H1 (cell line): Measurements from ENCODE around the gene PPP1R3E. TPM values are rescaled to one million over a fixed set of nuclear protein-coding genes. Genes with fewer than 3 reads are reported as not detected.

Experiments
- CTCF ChIA-PET: fragments of 300-600 bp; sonication (Branson Sonifier 250); formaldehyde crosslinking; loops from one replicate; lab custom pipeline; 2021; ENCODE audit not compliant: partially characterized antibody; lab: Charles Lee
- POLR2A ChIA-PET: fragments of 300-600 bp; sonication (Branson Sonifier 250); formaldehyde crosslinking; loops from one replicate; lab custom pipeline; 2021; ENCODE audit warnings: inconsistent platforms; ENCODE audit not compliant: partially characterized antibody; lab: Charles Lee
- DNase-seq, 2 experiments: peaks; one replicate each; pipeline versions ENCODE4 v3.0.0 to v3.0.0-alpha.2; 2010 to 2022; ENCODE audit warnings: low spot score in 2 of 2, low read depth in 1 of 2, mixed read lengths in 1 of 2
- FAIRE-seq: peaks from 2 replicates; lab custom pipeline; 2011; peaks lifted over from hg19 to GRCh38; lab: Jason Lieb, UNC
- H2AFZ ChIP-seq: 2 replicates; pipeline ENCODE4 v1.8.1; 2012; ENCODE audit warnings: low read length, inconsistent platforms
- H2AK5ac ChIP-seq: 2 replicates; pipeline ENCODE4 v1.6.1; 2013; ENCODE audit warnings: low read depth, low read length
- H2BK120ac ChIP-seq: replicated peaks from 2 replicates; pipeline ENCODE3; 2013; ENCODE audit warnings: low read depth, low read length, inconsistent platforms
- H2BK12ac ChIP-seq: 2 replicates; pipeline ENCODE4 v1.6.1; 2013; ENCODE audit warnings: low read depth, low read length
- H2BK15ac ChIP-seq: 2 replicates; pipeline ENCODE4 v1.6.1; 2013; ENCODE audit warnings: low read length
- H2BK20ac ChIP-seq: 2 replicates; pipeline ENCODE4 v1.6.1; 2013; ENCODE audit warnings: low read length
- H2BK5ac ChIP-seq: 2 replicates; pipeline ENCODE4 v1.6.1; 2013; ENCODE audit warnings: low read depth, low read length
- H3K14ac ChIP-seq: 2 replicates; pipeline ENCODE4 v1.6.1; 2013; ENCODE audit warnings: inconsistent platforms; ENCODE audit not compliant: insufficient read length
- H3K18ac ChIP-seq: 2 replicates; pipeline ENCODE4 v1.6.1; 2013; ENCODE audit warnings: low read length; ENCODE audit errors: extremely low read depth
- H3K23ac ChIP-seq: 2 replicates; pipeline ENCODE4 v1.6.1; 2013; ENCODE audit warnings: inconsistent platforms; ENCODE audit not compliant: insufficient read length
- H3K23me2 ChIP-seq: 2 replicates; pipeline ENCODE4 v1.6.1; 2013; ENCODE audit warnings: low read depth, low read length
- H3K27ac ChIP-seq: 2 replicates; pipeline ENCODE4 v1.6.1; 2011; ENCODE audit warnings: low read depth, low read length, inconsistent platforms
- H3K27me3 ChIP-seq, 4 experiments: replicated peaks in 1 of 4; 1 replicate in 1 of 4; 2 replicates in 3 of 4; pipeline versions ENCODE4 v1.6.1 to v1.8.1; 2011 to 2013; ENCODE audit warnings: low read length in 3 of 4, mild to moderate bottlenecking in 3 of 4, inconsistent platforms in 2 of 4, mixed read lengths in 2 of 4, moderate library complexity in 1 of 4; ENCODE audit not compliant: control insufficient read depth in 3 of 4, insufficient read depth in 3 of 4; ENCODE audit errors: extremely low read depth in 1 of 4
- H3K36me3 ChIP-seq, 4 experiments: 2 replicates each; pipeline versions ENCODE4 v1.6.1 to v1.8.1; 2011 to 2013; ENCODE audit warnings: mild to moderate bottlenecking in 4 of 4, low read length in 3 of 4, moderate library complexity in 2 of 4, control low read depth in 1 of 4, inconsistent platforms in 1 of 4; ENCODE audit not compliant: insufficient read depth in 4 of 4, control insufficient read depth in 2 of 4
- H3K4ac ChIP-seq: replicated peaks from 2 replicates; pipeline ENCODE3; 2013; ENCODE audit warnings: low read length, low read depth, mixed read lengths, inconsistent platforms; ENCODE audit not compliant: insufficient read length
- H3K4me1 ChIP-seq, 4 experiments: replicated peaks in 1 of 4; 1 replicate in 1 of 4; 2 replicates in 3 of 4; pipeline versions ENCODE4 v1.6.1 to v1.8.1; 2011 to 2013; ENCODE audit warnings: low read length in 3 of 4, inconsistent platforms in 2 of 4, mixed read lengths in 1 of 4; ENCODE audit not compliant: insufficient read depth in 4 of 4, control insufficient read depth in 3 of 4
- H3K4me2 ChIP-seq, 2 experiments: 2 replicates each; pipeline versions ENCODE4 v1.6.1 to v1.8.1; 2011 to 2013; ENCODE audit warnings: low read depth in 2 of 2, low read length in 2 of 2, control low read depth in 1 of 2, inconsistent platforms in 1 of 2, mild to moderate bottlenecking in 1 of 2; ENCODE audit not compliant: insufficient read depth in 1 of 2
- H3K4me3 ChIP-seq, 4 experiments: fragments of 200-600, 300-600 bp in 1 of 4; sonication (generic), shearing (Covaris generic), sonication (Bioruptor Twin) in 1 of 4; 2 replicates each; pipeline versions ENCODE4 v1.5.1 to v1.8.1; 2011 to 2016; ENCODE audit warnings: low read length in 4 of 4, low read depth in 3 of 4, control low read depth in 2 of 4, inconsistent platforms in 2 of 4, mild to moderate bottlenecking in 2 of 4, mixed read lengths in 1 of 4, moderate library complexity in 1 of 4; ENCODE audit not compliant: insufficient read depth in 2 of 4; ENCODE audit errors: extremely low read depth in 1 of 4
- H3K56ac ChIP-seq: replicated peaks from 2 replicates; pipeline ENCODE3; 2013; ENCODE audit warnings: low read depth, mild to moderate bottlenecking, mixed read lengths, low read length, inconsistent platforms; ENCODE audit not compliant: insufficient read length
- H3K79me1 ChIP-seq: 2 replicates; pipeline ENCODE4 v1.6.1; 2013; ENCODE audit warnings: low read depth, low read length, control low read depth
- H3K79me2 ChIP-seq, 2 experiments: 2 replicates each; pipeline versions ENCODE4 v1.6.1 to v1.8.1; 2012 to 2013; ENCODE audit warnings: low read length in 2 of 2, mild to moderate bottlenecking in 2 of 2, inconsistent platforms in 1 of 2; ENCODE audit not compliant: insufficient read depth in 2 of 2, control insufficient read depth in 1 of 2
- H3K9ac ChIP-seq, 4 experiments: replicated peaks in 1 of 4; 1 replicate in 1 of 4; 2 replicates in 3 of 4; pipeline versions ENCODE4 v1.6.1 to v1.8.1; 2011 to 2013; ENCODE audit warnings: low read depth in 3 of 4, low read length in 3 of 4, control low read depth in 2 of 4, mild to moderate bottlenecking in 2 of 4, moderate library complexity in 2 of 4, inconsistent platforms in 1 of 4; ENCODE audit errors: extremely low read depth in 1 of 4
- H3K9me3 ChIP-seq, 2 experiments: 2 replicates each; pipeline versions ENCODE4 v1.6.1 to v1.8.1; 2012 to 2013; ENCODE audit warnings: mild to moderate bottlenecking in 2 of 2, moderate library complexity in 2 of 2, control low read depth in 1 of 2, inconsistent platforms in 1 of 2, low read depth in 1 of 2, low read length in 1 of 2, mixed read lengths in 1 of 2; ENCODE audit not compliant: insufficient read depth in 2 of 2
- H4K20me1 ChIP-seq, 2 experiments: replicated peaks in 1 of 2; 2 replicates each; pipeline versions ENCODE3 to v1.8.1; 2011 to 2013; ENCODE audit warnings: inconsistent platforms in 2 of 2, low read length in 2 of 2, mild to moderate bottlenecking in 1 of 2; ENCODE audit not compliant: insufficient read depth in 2 of 2, control insufficient read depth in 1 of 2
- H4K5ac ChIP-seq: 2 replicates; pipeline ENCODE4 v1.6.1; 2013; ENCODE audit warnings: low read length, low read depth, mixed read lengths, inconsistent platforms; ENCODE audit not compliant: insufficient read length
- H4K8ac ChIP-seq: 2 replicates; pipeline ENCODE4 v1.8.0; 2013; ENCODE audit warnings: mild to moderate bottlenecking, moderate library complexity, low read length, inconsistent platforms; ENCODE audit not compliant: insufficient read depth; ENCODE audit errors: extremely low read depth
- H4K91ac ChIP-seq: replicated peaks from 2 replicates; pipeline ENCODE3; 2013; ENCODE audit warnings: low read length, mixed read lengths, inconsistent platforms; ENCODE audit not compliant: insufficient read length
- CBX8 ChIP-seq: fragments of 300-800, 300-1000 bp; sonication (generic); IDR thresholded peaks from 2 replicates; pipeline ENCODE4 v1.7.1; 2016; ENCODE audit warnings: low read depth, low read length, borderline replicate concordance
- CTBP2 ChIP-seq: IDR thresholded peaks from 2 replicates; pipeline ENCODE4 v1.7.0; 2011; ENCODE audit warnings: borderline replicate concordance, mild to moderate bottlenecking, moderate library complexity, mixed read lengths, low read length; ENCODE audit not compliant: insufficient read depth, insufficient read length
- JUND ChIP-seq: IDR thresholded peaks from 2 replicates; pipeline ENCODE4 v1.6.1; 2011; ENCODE audit warnings: mild to moderate bottlenecking, improper control_type of control experiment, low read length
- RNF2 ChIP-seq: fragments of 200-900, 300-1000 bp; sonication (generic); IDR thresholded peaks from 2 replicates; pipeline ENCODE4 v1.7.1; 2016; ENCODE audit warnings: borderline replicate concordance, low read depth, mild to moderate bottlenecking, antibody characterized with exemption, low read length; ENCODE audit not compliant: poor library complexity, severe bottlenecking; ENCODE audit errors: missing control alignments
- RXRA ChIP-seq: IDR thresholded peaks from 2 replicates; pipeline ENCODE4 v1.6.1; 2011; ENCODE audit warnings: low read depth, mild to moderate bottlenecking, low read length, moderate library complexity; ENCODE audit not compliant: insufficient read depth
- polyA plus RNA-seq, 7 experiments: library from polyadenylated mRNA; depleted of rRNA in 3 of 7; stranded (reverse) in 5 of 7; unstranded in 2 of 7; fragments of >200 nt in 5 of 7; fragments of 200-250 nt in 2 of 7; gene quantifications; 1 replicate in 5 of 7; 2 replicates in 1 of 7; 4 replicates in 1 of 7; pipeline versions ENCODE4 v1.2.1 to v1.2.3, GENCODE V29; 2011 to 2013; ENCODE audit warnings: missing spikeins in 2 of 7, mixed read lengths in 2 of 7
- total RNA-seq: library from RNA; stranded (reverse); fragmentation: NEBNext Ultra II Directional; extraction: Animal tissue kit (Norgen Biotek cat#: 25700); gene quantifications from 2 replicates; pipeline ENCODE4 v1.2.1, GENCODE V29; 2021

The PPP1R3E gene
- total and polyA plus RNA-seq, 2 of the 8 experiments (the other 6 are each of a cell fraction or from before 2014, with no cell fraction given): 4.4 to 4.7 TPM

GRCh38 chr14:23259426-23259825, 43.2 kb downstream of the PPP1R3E start:
- H3K4ac ChIP-seq: no peak overlapping the region
- H3K56ac ChIP-seq: no peak overlapping the region
- no peak overlapping the region for H3K4me3 ChIP-seq
- no peak overlapping the region for H4K5ac ChIP-seq
- POLR2A ChIA-PET: interaction anchor here (0.7 to 1.7 kb wide), 4 partner anchors 9 to 93 kb away, joined by 3 to 4 read pairs (median 3); partner anchors contain the start of gene SLC22A17
- no peak overlapping the region for H4K91ac ChIP-seq
- H3K27me3 ChIP-seq: no peaks in the 10 kb centered on the region
- FAIRE-seq: no peak
- no peak overlapping the region for H2BK12ac ChIP-seq
- no peaks in the 10 kb centered on the region for H3K9me3 ChIP-seq
- H3K27ac ChIP-seq: no peak overlapping the region
- H3K14ac ChIP-seq: no peak overlapping the region
- H2AFZ ChIP-seq: no peak overlapping the region
- H3K4me1 ChIP-seq: peaks cover 0 to 6% (median 0%) of the 10 kb centered on the region in 4 experiments; a peak in 1 of 7 replicates
- TF ChIP-seq CBX8 (no peak), RNF2 (no peak), JUND (no peak), RXRA (no peak), CTBP2 (no peak)
- TF ChIP-seq, all 59 proteins: peak for 0
- H3K79me2 ChIP-seq: no peaks in the 10 kb centered on the region
- H2BK120ac ChIP-seq: no peak overlapping the region
- H4K20me1 ChIP-seq: no peaks in the 10 kb centered on the region
- CTCF ChIA-PET: interaction anchor here (0.7 to 4.1 kb wide), 17 partner anchors 9 to 1148 kb away, joined by 3 to 15 read pairs (median 5); partner anchors contain the start of gene CEBPE
- H3K23ac ChIP-seq: no peak overlapping the region
- no peak overlapping the region for H2BK15ac ChIP-seq
- H4K8ac ChIP-seq: no peak overlapping the region
- no peak overlapping the region for H3K18ac ChIP-seq
- no peaks in the 10 kb centered on the region for H3K36me3 ChIP-seq
- peaks cover 3% of the 10 kb centered on the region; the same call in 1 of the 2 replicates for H3K23me2 ChIP-seq
- no peak overlapping the region for H2BK5ac ChIP-seq
- DNase-seq: no peak
- no peak overlapping the region for H3K9ac ChIP-seq
- no peaks in the 10 kb centered on the region for H3K79me1 ChIP-seq
- no peak overlapping the region for H3K4me2 ChIP-seq
- no peak overlapping the region for H2AK5ac ChIP-seq
- no peak overlapping the region for H2BK20ac ChIP-seq
